GM10266 (cell line): Measurements from ENCODE around the gene ZBTB7C.

Experiments used
- DNase-seq: peaks from one replicate; pipeline ENCODE4 v3.0.0; 2012; ENCODE audit errors: extremely low spot score
- CTCF ChIP-seq: IDR thresholded peaks from 2 replicates; pipeline ENCODE4 v1.5.1; 2012; ENCODE audit warnings: mild to moderate bottlenecking, low read depth; ENCODE audit not compliant: control insufficient read depth, insufficient read depth; ENCODE audit errors: missing control alignments

ZBTB7C gene

DNA sequence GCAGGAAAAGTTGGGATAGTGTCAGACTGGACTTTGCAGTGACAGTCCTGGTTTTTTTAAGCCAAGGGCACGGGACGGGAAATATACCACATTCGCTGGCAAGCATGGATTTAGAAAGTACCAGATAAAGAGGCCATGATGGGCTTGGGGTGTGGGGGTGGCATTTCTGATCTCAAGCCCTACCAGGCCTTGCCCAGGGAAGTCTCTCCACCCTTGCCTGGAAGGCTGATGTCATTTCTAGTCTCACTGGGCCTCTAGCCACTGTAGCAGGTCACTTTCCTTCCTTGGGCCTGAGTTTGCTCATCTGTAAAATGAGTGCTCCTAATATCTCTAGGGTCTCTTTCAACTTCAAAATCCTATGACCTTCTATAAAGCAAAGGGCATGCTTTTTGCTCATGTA is 1.8 kb downstream of the ZBTB7C start:
- TF ChIP-seq CTCF = no peak
- no peak for DNase-seq

DNA sequence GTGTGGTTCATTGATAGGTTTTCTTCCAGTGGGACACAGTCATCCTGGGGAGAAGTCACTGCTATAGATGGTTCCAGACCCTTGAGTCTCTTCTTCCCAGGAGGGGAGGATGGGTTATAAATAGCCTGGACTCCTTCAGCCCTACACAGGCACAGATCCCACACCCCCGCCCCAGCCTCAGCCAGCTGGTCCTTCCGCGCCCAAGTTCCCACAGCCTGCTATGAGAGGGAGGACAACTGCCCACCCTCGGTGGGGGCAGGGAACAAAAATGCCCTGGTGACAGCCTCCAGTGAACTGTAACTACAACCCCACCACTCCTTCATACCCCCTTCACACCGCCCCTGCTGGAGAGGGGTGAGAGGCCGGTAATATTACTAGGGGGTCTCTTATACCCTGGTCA is 3.2 kb downstream of the ZBTB7C start:
- TF ChIP-seq CTCF = no peak
- DNase-seq = no peak

DNA sequence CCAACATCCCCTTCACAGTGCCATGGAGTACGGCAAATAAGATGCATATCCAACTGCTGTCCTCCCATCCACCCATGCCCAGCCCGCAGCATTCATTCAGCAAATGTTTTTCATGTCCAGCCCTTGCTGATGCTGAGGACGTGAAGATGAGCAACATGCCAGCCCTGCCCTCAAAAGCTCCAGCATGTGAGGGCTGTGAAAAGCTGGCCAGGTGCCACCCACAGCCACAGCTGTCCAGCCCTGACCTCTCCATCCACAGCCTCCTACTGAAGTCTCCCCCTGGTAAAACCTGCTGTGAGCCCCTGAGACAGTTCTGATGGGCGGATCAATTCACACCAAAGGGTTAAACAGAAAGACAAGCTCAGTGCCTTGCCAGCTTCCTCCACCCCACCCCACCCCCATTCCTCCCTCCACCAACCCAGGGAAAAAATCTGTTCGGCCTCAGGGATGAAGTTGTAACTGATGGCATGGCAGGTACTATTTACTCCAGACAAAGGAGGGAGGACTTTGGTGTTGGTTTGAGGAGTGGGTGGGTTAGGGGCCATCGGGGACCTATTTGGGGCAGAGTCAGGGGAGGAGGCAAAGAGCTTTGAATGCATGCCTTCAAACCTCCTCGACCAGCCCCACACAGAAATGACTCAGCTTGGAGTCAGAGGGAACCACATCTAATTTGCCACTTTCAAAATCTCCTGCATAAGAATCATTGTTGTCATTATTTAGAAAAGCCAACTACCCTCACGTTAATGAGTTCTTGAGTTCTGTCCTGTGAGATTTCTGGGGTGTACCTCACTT is 4.3 kb downstream of the ZBTB7C start:
- DNase-seq = no peak
- no peak for TF ChIP-seq CTCF

- TF ChIP-seq CTCF = no peak
Measured at GRCh38 chr18:48402953-48403352, 6.2 kb downstream of the ZBTB7C start.

GRCh38 chr18:48399303-48400075 is 9.7 kb downstream of the ZBTB7C start:
- DNase-seq = no peak
- no peak for TF ChIP-seq CTCF

More at GRCh38 chr18:48402953-48403352, 6.2 kb downstream of the ZBTB7C start:
- no peak for DNase-seq

DNA sequence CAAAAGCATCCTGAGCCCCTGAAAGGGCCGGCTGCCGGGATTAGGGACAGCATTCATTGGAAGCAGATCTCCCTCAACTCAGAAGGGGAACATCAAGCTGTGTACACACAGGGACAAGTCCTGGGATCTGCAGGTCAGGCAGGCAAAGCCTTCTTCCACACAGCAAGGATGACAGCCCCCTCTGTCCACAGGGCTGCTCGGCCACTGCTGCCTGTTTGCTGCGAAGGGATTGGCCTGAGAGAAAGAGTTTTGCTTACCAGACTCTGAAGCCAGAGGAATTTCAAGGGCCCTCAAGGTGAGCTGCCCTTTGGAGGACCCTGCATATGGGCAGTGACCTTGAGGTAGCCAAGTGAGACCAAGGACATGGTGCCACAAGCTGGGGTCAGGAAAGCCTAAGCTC is 11.1 kb downstream of the ZBTB7C start:
- no peak for DNase-seq

More for the DNA sequence above, 11.1 kb downstream of the ZBTB7C start:
- no peak for TF ChIP-seq CTCF
